NCI-H82 treated with DMSO at 0.1 percent for 48 hours (cell line): ENCODE measurements around the gene KLRB1.
"Not testable (repeated sequence)": the region's sequence is repeated elsewhere in the genome, so short reads cannot be mapped to it uniquely, and the experiment has no call there.

Source experiments
- DNase-seq: peaks from one replicate; lab custom pipeline; 2025; ENCODE audit not compliant: unreplicated experiment; lab: John Stamatoyannopoulos, UW

The KLRB1 gene

GRCh38 chr12:9625019-9625418 lies 17.3 kb upstream of the KLRB1 start:
- DNase-seq, result no peak

DNA sequence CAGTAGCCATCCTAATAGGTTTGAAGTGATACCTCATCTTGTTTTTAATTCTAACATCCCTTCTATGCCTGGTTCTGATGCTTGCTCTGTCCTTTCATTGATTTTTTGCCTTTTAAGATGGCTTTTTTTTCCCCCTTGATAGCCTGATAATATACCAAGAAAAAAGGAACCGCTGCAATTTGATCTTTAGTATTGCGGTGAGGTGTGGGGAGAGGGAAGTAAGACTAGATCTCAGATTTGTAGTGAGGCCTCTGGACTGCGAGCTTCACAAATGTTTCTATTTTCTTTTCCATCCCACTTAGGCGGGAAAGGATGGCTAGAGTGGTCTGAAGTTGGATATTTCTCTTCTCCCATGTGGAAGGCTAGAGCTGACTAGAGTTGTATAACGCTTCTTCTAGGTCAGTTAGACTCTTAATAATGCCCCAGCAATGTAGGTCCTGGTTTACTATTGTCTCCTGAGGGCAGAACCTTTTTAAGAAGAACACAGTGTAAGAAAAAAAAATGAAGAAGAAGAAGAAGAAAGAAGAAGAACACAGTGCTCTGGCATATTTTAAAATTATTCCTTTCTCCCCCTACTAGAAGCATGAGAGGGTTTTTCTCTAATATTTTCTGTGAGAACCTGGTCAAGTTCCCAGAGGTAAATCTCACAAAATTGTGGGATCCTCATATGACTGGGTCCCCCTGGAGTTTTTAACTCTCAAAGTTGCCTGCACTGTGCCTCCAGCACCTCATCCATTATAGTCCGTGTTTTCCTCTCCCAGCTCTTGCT lies 11.9 kb upstream of the KLRB1 start:
- DNase-seq, result no peak

GRCh38 chr12:9618906-9619305 lies 11.2 kb upstream of the KLRB1 start:
- not testable (repeated sequence) for DNase-seq

- no peak for DNase-seq
These were observed 9.4 kb upstream of the KLRB1 start for GRCh38 chr12:9617124-9617523.

GRCh38 chr12:9615420-9616136 lies 7.9 kb upstream of the KLRB1 start:
- no peak for DNase-seq

DNA sequence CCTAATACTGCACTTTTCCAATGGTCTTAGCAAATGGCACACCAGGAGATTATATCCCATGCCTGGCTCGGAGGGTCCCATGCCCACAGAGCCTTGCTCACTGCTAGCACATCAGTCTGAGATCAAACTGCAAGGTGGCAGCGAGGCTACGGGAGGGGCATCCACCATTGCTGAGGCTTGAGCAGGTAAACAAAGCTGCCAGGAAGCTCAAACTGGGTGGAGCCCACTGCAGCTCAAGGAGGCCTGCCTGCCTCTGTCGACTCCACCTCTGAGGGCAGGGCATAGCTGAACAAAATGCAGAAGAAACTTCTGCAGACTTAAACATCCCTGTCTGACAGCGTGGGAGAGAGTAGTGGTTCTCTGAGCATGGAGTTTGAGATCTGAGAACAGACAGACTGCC lies 2.9 kb upstream of the KLRB1 start:
- not testable (repeated sequence) for DNase-seq

DNA sequence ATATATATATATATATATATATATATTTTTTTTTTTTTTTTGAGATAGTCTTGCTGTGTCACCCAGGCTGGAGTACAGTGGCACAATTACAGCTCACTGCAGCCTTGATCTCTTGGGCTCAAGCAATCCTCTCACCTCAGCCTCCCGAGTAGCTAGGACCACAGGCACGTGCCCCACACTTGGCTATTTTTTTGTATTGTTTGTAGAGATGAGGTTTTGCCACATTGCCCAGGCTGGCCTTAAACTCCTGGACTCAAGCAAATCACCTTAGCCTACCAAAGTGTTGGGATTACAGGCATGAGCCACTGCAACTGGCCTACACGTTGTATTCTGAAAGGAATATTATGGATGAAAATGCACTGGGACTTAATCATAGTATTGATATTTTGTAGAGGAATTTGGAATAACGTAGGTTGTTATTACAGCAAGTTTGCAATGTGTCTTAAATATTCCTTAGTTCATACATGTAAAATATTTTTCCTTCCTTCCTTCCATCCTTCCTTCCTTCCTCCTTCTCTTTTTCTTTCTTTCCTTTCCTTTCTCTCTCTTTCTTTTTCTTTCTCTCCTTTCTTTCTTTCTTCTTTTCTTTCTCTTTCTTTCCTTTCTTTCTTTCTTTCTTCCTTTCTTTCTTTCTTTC lies 862 bp downstream of the KLRB1 start:
- DNase-seq, result no peak

- no peak for DNase-seq
These were observed 1.5 kb downstream of the KLRB1 start for GRCh38 chr12:9606247-9606646.

DNA sequence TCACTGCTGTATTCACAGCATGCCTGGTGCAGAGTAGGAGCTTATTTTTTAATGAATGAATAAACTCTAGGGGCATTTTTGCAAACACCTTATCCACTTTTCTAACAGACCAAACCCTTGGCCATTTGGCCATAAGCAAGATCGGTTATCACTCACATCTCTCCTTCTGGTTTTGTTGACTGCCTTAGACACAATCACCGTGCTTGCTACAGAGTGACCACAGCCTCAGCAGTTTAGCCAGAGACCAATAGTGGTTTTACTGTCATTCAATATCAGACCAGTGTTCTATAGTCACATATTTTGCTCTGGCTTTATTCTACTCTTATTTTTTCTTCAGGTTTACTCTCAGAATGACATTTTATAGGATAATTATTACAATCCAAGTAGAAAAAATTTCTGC lies 2.2 kb downstream of the KLRB1 start:
- DNase-seq, result no peak

DNA sequence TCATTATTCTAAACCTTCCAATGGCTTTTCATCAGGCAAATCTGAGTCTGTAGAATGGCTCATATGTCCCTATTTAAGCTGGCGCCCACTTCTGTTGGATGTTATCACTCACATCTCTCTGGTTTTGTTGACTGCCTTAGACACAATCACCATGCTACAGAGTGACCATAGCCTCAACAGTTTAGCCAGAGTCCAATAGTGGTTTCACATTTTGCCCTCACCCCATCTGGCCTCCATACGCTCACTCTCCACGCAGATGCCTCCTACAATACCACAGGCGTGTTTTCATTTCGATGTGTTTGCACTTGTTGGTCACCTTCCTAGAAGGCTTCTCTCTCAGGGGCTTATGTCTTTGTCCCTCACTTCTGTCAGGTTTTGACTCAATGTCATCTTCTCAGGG lies 3.4 kb downstream of the KLRB1 start:
- DNase-seq, result no peak

DNA sequence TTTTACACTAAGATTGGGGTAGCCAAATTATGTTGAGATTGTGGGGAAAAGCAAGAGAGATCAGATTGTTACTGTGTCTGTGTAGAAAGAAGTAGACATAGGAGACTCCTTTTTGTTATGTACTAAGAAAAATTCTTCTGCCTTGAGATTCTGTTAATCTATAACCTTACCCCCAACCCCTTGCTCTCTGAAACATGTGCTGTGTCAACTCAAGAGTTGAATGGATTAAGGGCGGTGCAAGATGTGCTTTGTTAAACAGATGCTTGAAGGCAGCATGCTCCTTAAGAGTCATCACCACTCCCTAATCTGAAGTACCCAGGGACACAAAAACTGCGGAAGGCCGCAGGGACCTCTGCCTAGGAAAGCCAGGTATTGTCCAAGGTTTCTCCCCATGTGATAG lies 7.3 kb downstream of the KLRB1 start:
- DNase-seq, result not testable (repeated sequence)

GRCh38 chr12:9598363-9598762 lies 9.4 kb downstream of the KLRB1 start:
- no peak for DNase-seq

GRCh38 chr12:9597365-9597764 lies 10.4 kb downstream of the KLRB1 start:
- DNase-seq, result no peak

GRCh38 chr12:9590441-9590840 lies 17.3 kb downstream of the KLRB1 start:
- DNase-seq, result no peak

DNA sequence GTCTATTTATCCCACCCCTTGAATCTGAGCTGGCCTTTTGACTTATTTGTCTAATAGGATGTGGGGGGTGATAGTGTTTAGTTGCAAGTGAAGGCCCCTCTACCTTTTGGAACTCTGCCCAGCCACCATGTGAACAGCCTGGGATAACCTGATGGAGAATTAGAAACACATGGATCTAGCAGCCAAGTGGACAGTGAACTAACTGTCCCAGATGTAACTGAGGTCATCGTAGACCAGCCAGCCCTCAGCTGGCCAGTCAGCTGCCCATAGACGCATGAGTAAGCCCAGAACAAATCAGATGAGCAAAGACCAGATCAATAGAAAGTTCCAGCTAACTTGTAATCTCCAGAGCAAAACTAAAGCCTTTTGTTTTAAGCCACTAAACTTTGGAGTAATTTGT lies 19.0 kb downstream of the KLRB1 start:
- no peak for DNase-seq

- no peak for DNase-seq
These were observed 19.6 kb downstream of the KLRB1 start for GRCh38 chr12:9587987-9588600.

DNA sequence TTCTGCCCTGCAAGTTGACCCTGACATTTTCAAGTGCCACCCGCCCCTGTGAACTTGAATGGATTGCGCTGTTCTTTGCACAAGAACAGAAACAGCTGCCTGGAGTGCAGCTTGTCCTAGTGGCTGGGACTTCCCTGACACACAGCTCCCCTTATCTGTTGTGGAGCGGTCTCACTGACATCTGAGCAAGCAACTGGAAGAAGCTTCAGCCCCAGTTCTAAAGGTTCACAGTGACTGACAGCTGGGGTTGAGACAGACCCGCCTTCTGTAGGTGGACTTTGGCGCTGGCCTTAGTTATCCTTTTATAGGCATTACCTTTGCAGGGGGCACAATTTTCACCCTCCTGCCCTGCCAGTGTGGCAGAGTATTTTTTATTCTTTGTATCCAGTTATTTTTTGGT lies 30.0 kb downstream of the KLRB1 start:
- not testable (repeated sequence) for DNase-seq

GRCh38 chr12:9567151-9567550 lies 40.6 kb downstream of the KLRB1 start:
- DNase-seq, result not testable (repeated sequence)

- not testable (repeated sequence) for DNase-seq
These were observed 41.6 kb downstream of the KLRB1 start for GRCh38 chr12:9566113-9566512.

DNA sequence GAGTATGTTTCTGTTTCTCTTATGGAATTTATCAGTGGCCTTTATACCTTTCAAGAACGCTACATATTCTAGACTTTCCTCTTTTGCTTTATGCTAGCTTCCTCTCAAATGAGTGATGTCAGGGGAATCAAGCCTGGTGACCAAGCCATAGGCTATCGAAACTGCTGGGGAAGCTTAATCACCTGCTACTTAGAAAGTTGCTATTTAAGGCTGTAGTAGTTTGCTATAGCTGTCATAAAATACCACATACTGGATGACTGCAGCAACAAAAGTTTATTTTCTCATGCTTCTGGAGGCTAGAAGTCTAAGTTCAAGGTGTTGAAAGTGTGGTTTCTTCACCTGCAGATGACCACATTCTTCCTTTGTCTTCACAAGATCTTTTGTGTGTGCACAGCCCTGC lies 43.3 kb downstream of the KLRB1 start:
- not testable (repeated sequence) for DNase-seq

DNA sequence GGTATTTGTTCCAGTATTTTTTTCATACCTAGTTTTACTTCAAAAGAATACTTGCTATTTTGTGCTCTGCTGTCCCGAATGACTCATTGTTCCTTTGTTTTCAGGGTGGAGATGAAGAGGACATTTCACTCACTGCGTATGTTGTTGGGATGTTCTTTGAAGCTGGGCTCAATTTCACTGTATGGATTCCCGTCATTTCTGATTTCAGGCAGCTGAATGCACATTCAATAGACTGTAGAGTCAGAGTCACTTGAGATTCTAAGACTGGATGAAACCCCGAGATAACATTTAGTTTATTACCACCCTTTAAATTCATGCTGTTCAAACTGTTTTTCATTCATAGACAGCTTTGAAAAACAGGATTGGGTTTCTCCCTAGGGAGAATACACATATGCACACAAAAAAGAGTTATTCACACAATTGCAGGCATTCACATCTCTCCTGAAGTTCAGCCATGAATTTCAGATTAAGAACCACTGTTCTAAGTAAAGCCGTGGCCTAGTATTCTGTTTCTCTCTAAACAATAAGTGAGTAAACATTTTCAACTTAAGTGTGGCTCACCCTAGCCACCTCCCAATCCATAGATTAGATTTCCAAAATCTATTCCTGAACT lies 44.8 kb downstream of the KLRB1 start:
- not testable (repeated sequence) for DNase-seq
